ENCODE results near the gene UTS2B. TPM values are rescaled to one million over a fixed set of nuclear protein-coding genes. Genes with fewer than 3 reads are reported as not detected.

UTS2B gene
- total RNA-seq, 2 donors from 2014 or later, result 0.81 TPM; not detected in 1

DNA sequence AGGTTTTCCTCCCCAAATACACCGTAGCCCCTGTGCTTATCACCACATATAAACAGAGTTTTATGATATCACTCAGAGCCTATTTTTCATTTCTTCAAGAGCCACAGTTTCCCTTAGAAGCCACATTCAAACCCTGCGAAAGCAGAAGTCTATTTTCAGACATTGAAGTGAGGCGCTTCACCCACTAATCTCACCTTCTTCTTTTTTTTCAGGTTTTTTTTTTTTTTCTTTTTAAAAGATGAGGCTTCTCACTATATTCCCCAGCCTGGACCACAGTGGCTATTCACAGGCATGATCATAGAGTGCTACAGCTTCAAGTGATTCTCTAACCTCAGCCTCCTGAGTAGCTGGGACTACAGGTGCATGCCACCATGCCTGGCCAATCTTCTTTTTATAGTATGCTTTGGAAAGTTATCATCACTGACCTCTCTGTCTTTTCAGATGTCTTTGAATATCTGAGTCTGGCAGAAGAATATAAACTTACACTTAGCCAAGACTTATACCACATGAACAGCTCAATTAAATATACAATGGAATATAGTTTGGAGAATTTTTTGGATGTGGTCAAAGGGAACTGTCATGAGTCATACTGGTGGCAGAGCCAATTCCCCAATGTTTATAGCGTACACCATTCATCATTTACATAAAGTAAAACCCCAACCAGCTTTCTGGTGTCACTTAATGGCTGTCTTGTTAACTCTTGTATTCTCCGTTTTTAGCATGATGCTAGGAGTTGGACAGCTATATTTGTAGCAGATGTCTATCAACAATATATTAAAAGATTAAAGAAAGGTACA lies 60.8 kb downstream of the UTS2B start:
- TF ChIP-seq, protein P1, sequence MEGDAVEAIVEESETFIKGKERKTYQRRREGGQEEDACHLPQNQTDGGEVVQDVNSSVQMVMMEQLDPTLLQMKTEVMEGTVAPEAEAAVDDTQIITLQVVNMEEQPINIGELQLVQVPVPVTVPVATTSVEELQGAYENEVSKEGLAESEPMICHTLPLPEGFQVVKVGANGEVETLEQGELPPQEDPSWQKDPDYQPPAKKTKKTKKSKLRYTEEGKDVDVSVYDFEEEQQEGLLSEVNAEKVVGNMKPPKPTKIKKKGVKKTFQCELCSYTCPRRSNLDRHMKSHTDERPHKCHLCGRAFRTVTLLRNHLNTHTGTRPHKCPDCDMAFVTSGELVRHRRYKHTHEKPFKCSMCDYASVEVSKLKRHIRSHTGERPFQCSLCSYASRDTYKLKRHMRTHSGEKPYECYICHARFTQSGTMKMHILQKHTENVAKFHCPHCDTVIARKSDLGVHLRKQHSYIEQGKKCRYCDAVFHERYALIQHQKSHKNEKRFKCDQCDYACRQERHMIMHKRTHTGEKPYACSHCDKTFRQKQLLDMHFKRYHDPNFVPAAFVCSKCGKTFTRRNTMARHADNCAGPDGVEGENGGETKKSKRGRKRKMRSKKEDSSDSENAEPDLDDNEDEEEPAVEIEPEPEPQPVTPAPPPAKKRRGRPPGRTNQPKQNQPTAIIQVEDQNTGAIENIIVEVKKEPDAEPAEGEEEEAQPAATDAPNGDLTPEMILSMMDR (IDR thresholded peaks at IDR 0.05), result no peak
- no peaks in the 10 kb centered on the region for H3K4me1 ChIP-seq (ENCODE audit: control insufficient read depth in 1 of 2, low read depth in 2 of 2)
- H3K36me3 ChIP-seq, result no peaks in the 10 kb centered on the region
- H3K9me3 ChIP-seq, result no peaks in the 10 kb centered on the region
- DNase-seq (ENCODE audit: low spot score) (no peak), ATAC-seq (ENCODE audit: insufficient number of reproducible peaks, low FRiP score, low read depth) (no peak)
- no peak overlapping the region for H3K4me3 ChIP-seq
- H3K27me3 ChIP-seq (replicated peaks; ENCODE audit: insufficient read depth), result no peaks in the 10 kb centered on the region
- H3K27ac ChIP-seq, result no peak overlapping the region

DNA sequence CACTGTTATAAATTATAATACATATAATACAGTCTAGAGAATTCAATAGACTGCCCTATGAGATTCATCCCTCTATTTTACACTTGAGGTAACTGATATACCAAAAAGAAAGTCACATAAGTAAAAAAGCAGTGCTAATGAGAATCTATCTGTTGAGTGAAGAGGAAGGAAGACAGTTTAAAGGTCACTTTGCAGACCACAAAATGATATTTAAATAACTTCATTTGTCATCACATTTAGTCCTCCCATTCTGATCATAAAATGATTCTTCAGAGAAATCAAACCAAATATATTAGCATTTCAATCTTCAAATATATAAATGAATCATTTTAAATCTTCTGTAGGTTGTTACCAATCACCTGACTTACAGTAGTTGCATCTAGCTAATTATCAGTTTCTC lies 61.6 kb downstream of the UTS2B start:
- ATAC-seq (ENCODE audit: insufficient number of reproducible peaks, low FRiP score, low read depth), result no peak

DNA sequence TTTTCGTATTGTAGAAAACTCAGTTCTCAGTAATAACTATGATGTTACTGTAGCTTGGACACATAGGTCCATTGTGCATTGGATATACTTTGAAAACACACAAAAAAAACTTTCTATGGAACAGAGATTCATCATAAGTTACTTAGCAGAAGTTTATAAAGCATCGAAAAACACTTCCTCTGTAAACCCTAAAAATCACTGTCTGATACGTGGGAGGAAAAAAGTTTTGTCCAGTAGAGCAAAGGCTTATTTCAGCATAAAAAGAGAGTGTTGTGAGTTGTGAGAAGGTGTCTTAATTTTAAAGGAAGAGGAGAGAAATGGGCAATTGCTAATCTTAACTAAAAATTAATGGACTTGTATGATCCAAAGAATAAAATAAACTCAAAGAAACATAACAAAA lies 66.5 kb downstream of the UTS2B start:
- no peak overlapping the region for H3K4me3 ChIP-seq
- H3K27ac ChIP-seq, result no peak overlapping the region
- no peaks in the 10 kb centered on the region for H3K27me3 ChIP-seq (replicated peaks; ENCODE audit: insufficient read depth)
- TF ChIP-seq, protein P1 (IDR thresholded peaks at IDR 0.05), result no peak
- ATAC-seq (ENCODE audit: insufficient number of reproducible peaks, low FRiP score, low read depth) (no peak), DNase-seq (ENCODE audit: low spot score) (no peak)
- no peaks in the 10 kb centered on the region for H3K4me1 ChIP-seq (ENCODE audit: control insufficient read depth in 1 of 2, low read depth in 2 of 2)
- H3K9me3 ChIP-seq, result no peaks in the 10 kb centered on the region
- no peaks in the 10 kb centered on the region for H3K36me3 ChIP-seq

More for the DNA sequence above, 61.6 kb downstream of the UTS2B start:
- no peaks in the 10 kb centered on the region for H3K4me1 ChIP-seq (ENCODE audit: control insufficient read depth in 1 of 2, low read depth in 2 of 2)
- no peak for DNase-seq (ENCODE audit: low spot score)
- no peaks in the 10 kb centered on the region for H3K36me3 ChIP-seq
- TF ChIP-seq, protein P1 (IDR thresholded peaks at IDR 0.05), result no peak
- no peak overlapping the region for H3K4me3 ChIP-seq
- no peaks in the 10 kb centered on the region for H3K9me3 ChIP-seq
- no peak overlapping the region for H3K27ac ChIP-seq
- no peaks in the 10 kb centered on the region for H3K27me3 ChIP-seq (replicated peaks; ENCODE audit: insufficient read depth)

DNA sequence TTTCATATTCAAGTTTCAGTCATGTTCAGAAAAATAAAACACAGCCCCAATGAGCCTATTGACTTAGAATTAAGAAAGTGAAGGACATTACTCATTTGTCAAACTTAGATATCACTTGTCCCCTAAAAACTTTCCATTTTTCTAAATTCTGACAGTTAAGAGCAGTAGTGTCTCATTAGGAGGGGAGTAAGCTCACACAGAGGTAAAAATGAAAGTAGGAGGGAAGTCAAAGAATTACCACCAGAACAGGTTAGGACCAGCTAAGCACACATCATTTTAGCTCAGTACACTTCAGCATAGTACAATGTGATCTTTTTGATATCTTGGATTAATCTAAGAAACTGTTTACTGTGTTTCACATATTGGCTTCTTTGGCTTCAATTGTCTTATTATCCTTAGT lies 67.0 kb downstream of the UTS2B start:
- no peaks in the 10 kb centered on the region for H3K36me3 ChIP-seq
- TF ChIP-seq, protein P1 (IDR thresholded peaks at IDR 0.05), result no peak
- H3K27ac ChIP-seq, result no peak overlapping the region
- no peaks in the 10 kb centered on the region for H3K27me3 ChIP-seq (replicated peaks; ENCODE audit: insufficient read depth)
- H3K4me3 ChIP-seq, result peak overlapping the region; percentile 47
- no peaks in the 10 kb centered on the region for H3K9me3 ChIP-seq
- no peaks in the 10 kb centered on the region for H3K4me1 ChIP-seq (ENCODE audit: control insufficient read depth in 1 of 2, low read depth in 2 of 2)
- ATAC-seq (ENCODE audit: insufficient number of reproducible peaks, low FRiP score, low read depth), result no peak
- DNase-seq (ENCODE audit: low spot score), result no peak

DNA sequence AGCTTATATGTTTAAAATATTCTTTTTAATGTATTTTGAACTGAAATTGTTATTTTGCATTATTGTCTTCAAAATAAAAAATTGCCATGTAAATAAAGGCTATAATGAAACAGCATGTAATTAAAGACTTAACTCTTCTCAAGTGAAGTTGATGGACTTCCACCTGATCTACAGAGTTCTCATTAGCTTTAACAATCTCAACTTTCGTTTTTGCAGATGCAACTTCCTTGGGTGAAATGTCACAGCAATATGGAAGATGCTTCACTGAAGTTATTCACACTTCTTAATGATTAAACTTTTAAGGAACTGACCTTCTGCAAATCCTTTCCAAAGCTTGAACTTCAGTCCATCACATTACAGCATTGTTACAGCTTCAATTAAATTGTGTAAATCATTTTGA lies 67.7 kb downstream of the UTS2B start:
- Histone ChIP-seq H3K9me3 (no peaks in the 10 kb centered on the region), H3K27ac (no peak overlapping the region), H3K27me3 (replicated peaks; ENCODE audit: insufficient read depth) (no peaks in the 10 kb centered on the region), H3K36me3 (no peaks in the 10 kb centered on the region), H3K4me1 (ENCODE audit: control insufficient read depth in 1 of 2, low read depth in 2 of 2) (no peaks in the 10 kb centered on the region), H3K4me3 (no peak overlapping the region)
- TF ChIP-seq, protein P1 (IDR thresholded peaks at IDR 0.05), result no peak
- DNase-seq (ENCODE audit: low spot score), result no peak
- ATAC-seq (ENCODE audit: insufficient number of reproducible peaks, low FRiP score, low read depth), result no peak
